Activated CD8-positive, alpha-beta memory T cell treated with anti-CD3 and anti-CD28 coated beads for 48 hours (primary cell): ENCODE results near the gene IHH.

Experiments used
- DNase-seq, 3 experiments: peaks; one replicate each; pipeline ENCODE4 v3.0.0-alpha.2; 2020; ENCODE audit warnings: low read depth in 2 of 3, low spot score in 2 of 3

The IHH gene

GRCh38 chr2:219060821-219061791 is at the start of gene IHH:
Gene IHH (minus strand): TSS chr2:219060921. CDS start chr2:219060467, 454 bp downstream.
- no peak for DNase-seq

GRCh38 chr2:219109471-219109870 is 48.8 kb upstream of the IHH start:
- peak in 2 of 3 experiments; percentile 10 to 27 for DNase-seq

- DNase-seq: no peak
Measured at GRCh38 chr2:219107758-219108157, 47.0 kb upstream of the IHH start.

GRCh38 chr2:219106251-219106650 is 45.5 kb upstream of the IHH start:
- no peak for DNase-seq

- DNase-seq: no peak
Measured at GRCh38 chr2:219104107-219105035, 43.6 kb upstream of the IHH start.

GRCh38 chr2:219099329-219099728 is 38.6 kb upstream of the IHH start:
- no peak for DNase-seq

- no peak for DNase-seq
Measured at GRCh38 chr2:219095406-219095935, 34.8 kb upstream of the IHH start.

- no peak for DNase-seq
Measured at GRCh38 chr2:219094171-219094570, 33.5 kb upstream of the IHH start.

GRCh38 chr2:219090436-219091299 is 29.9 kb upstream of the IHH start:
- DNase-seq: no peak

GRCh38 chr2:219089330-219089729 is 28.6 kb upstream of the IHH start:
- no peak for DNase-seq

- DNase-seq: no peak
Measured at GRCh38 chr2:219087848-219088247, 27.1 kb upstream of the IHH start.

- no peak for DNase-seq
Measured at GRCh38 chr2:219087361-219087760, 26.6 kb upstream of the IHH start.

- DNase-seq: no peak
Measured at GRCh38 chr2:219086196-219086595, 25.5 kb upstream of the IHH start.

- DNase-seq: no peak
Measured at GRCh38 chr2:219084791-219085190, 24.1 kb upstream of the IHH start.

- no peak for DNase-seq
Measured at GRCh38 chr2:219082332-219082958, 21.7 kb upstream of the IHH start.

- no peak for DNase-seq
Measured at GRCh38 chr2:219081701-219082331, 21.1 kb upstream of the IHH start.

GRCh38 chr2:219081096-219081495 is 20.4 kb upstream of the IHH start:
- DNase-seq: no peak

- DNase-seq: no peak
Measured at GRCh38 chr2:219079417-219079816, 18.7 kb upstream of the IHH start.

- DNase-seq: no peak
Measured at GRCh38 chr2:219078951-219079350, 18.2 kb upstream of the IHH start.

GRCh38 chr2:219078126-219078525 is 17.4 kb upstream of the IHH start:
- DNase-seq: no peak
